Ishikawa (cell line): ENCODE measurements around the gene UBE2D3.

ENCODE experiments used
- CEBPB ChIP-seq: IDR thresholded peaks from 2 replicates; pipeline ENCODE4 v1.6.1; 2012
- NFIC ChIP-seq: IDR thresholded peaks from 2 replicates; pipeline ENCODE4 v1.6.1; 2012
- YY1 ChIP-seq: IDR thresholded peaks from 2 replicates; pipeline ENCODE4 v1.6.1; 2012; ENCODE audit warnings: low read depth
- TF ChIP-seq, protein P1 (sequence below): IDR thresholded peaks from 2 replicates; pipeline ENCODE4 v1.6.1; 2012

DNA sequence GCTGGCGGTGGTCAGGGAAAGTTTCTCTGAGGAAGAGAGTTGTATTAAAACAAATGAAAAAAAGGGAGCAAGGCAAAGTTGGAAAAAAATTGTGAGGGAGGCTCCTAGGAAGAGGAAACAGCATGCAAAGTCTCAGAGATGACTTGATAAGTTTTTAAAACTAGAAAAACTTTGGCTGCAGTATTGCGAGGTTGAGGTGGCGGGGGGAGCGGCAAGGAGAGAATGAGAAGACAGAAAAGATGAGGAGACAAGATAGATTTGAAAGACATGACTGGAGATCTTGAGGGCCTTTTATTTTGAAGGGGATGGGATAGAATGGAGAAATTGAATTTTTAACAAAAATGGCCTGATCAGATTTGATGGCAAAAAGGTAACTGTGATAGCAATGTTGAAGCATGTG is 4.8 kb upstream of the UBE2D3 start:
- TF ChIP-seq CEBPB, result no peak
- TF ChIP-seq NFIC, result no peak
- TF ChIP-seq, protein P1, sequence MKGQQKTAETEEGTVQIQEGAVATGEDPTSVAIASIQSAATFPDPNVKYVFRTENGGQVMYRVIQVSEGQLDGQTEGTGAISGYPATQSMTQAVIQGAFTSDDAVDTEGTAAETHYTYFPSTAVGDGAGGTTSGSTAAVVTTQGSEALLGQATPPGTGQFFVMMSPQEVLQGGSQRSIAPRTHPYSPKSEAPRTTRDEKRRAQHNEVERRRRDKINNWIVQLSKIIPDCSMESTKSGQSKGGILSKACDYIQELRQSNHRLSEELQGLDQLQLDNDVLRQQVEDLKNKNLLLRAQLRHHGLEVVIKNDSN, result no peak
- TF ChIP-seq YY1, result no peak
